NCI-H2196 treated with DMSO at 0.1 percent for 48 hours (cell line): Measurements from ENCODE around the gene MDM4.

Experiments used
- DNase-seq: peaks from one replicate; lab custom pipeline; 2025; ENCODE audit not compliant: unreplicated experiment; lab: John Stamatoyannopoulos, UW

MDM4 gene

GRCh38 chr1:204576422-204576821, 60.2 kb downstream of the MDM4 start:
- DNase-seq: no peak

GRCh38 chr1:204577794-204578478, 61.7 kb downstream of the MDM4 start:
- DNase-seq: no peak

GRCh38 chr1:204578867-204579664, 62.9 kb downstream of the MDM4 start:
- no peak for DNase-seq

- DNase-seq: no peak
These were observed 63.5 kb downstream of the MDM4 start for GRCh38 chr1:204579681-204580080.

- no peak for DNase-seq
These were observed 64.7 kb downstream of the MDM4 start for GRCh38 chr1:204580862-204581261.

- DNase-seq: no peak
These were observed 65.6 kb downstream of the MDM4 start for GRCh38 chr1:204581759-204582158.

- DNase-seq: no peak
These were observed 67.9 kb downstream of the MDM4 start for GRCh38 chr1:204583909-204584632.

GRCh38 chr1:204584699-204585372, 68.6 kb downstream of the MDM4 start:
- DNase-seq: no peak

- no peak for DNase-seq
These were observed 71.4 kb downstream of the MDM4 start for GRCh38 chr1:204587621-204588020.

- DNase-seq: no peak
These were observed 72.6 kb downstream of the MDM4 start for GRCh38 chr1:204588826-204589225.

- no peak for DNase-seq
These were observed 73.3 kb downstream of the MDM4 start for GRCh38 chr1:204589409-204590038.

- no peak for DNase-seq
These were observed 75.4 kb downstream of the MDM4 start for GRCh38 chr1:204591473-204592090.

- DNase-seq: no peak
These were observed 76.2 kb downstream of the MDM4 start for GRCh38 chr1:204592246-204592948.

- no peak for DNase-seq
These were observed 82.2 kb downstream of the MDM4 start for GRCh38 chr1:204598319-204598969.

GRCh38 chr1:204599098-204599497, 82.9 kb downstream of the MDM4 start:
- DNase-seq: no peak

- DNase-seq: no peak
These were observed 83.4 kb downstream of the MDM4 start for GRCh38 chr1:204599596-204599995.

- DNase-seq: no peak
These were observed 84.0 kb downstream of the MDM4 start for GRCh38 chr1:204600203-204600602.

- no peak for DNase-seq
These were observed 84.8 kb downstream of the MDM4 start for GRCh38 chr1:204600968-204601367.

GRCh38 chr1:204602111-204602579, 85.9 kb downstream of the MDM4 start:
- DNase-seq: no peak
